NCI-H526 treated with DMSO at 0.1 percent for 48 hours (cell line): ENCODE measurements around the gene FCAR.
"Not testable (repeated sequence)": the region's sequence is repeated elsewhere in the genome, so short reads cannot be mapped to it uniquely, and the experiment has no call there.

Experiments
- DNase-seq: peaks from one replicate; lab custom pipeline; 2025; lab: John Stamatoyannopoulos, UW

FCAR gene

DNA sequence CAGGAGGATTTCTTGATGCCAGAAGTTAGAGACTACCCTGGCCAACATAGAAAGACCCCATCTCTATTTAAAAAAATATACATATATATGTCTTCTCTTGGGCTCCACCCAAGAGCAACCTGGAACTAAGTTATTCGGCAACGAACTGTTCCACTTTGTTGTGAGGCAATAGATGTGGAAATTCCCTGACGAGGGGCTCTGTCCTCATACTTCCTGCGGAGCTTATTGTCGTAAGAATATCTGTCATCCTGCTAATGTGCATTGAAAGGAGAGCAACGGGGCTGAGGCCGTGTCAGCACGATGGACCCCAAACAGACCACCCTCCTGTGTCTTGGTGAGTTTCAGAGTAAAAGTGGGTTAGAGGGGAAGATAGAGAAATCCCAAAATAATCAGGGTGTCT, at the start of gene FCAR:
FCAR (plus strand) TSS at position 246 of the 400 bp plus-strand sequence; CDS start at position 301, 55 bp downstream.
- DNase-seq: no peak

DNA sequence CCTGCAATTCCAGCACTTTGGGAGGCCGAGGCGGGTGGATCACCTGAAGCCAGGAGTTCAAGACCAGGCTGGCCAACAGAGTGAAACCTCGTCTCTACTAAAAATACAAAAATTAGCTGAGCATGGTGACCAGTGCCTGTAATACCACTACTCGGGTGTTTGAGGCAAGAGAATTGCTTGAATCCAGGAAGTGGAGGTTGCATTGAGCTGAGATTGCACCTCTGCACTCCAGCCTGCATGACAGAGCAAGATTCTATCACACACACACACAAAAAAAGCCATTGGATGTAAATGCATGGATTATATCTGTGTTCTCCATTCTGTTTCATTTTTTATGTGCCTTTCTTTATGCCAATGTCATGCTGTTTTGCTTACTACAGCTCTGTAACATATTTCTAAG, 49.6 kb upstream of the FCAR start:
- not testable (repeated sequence) for DNase-seq

DNA sequence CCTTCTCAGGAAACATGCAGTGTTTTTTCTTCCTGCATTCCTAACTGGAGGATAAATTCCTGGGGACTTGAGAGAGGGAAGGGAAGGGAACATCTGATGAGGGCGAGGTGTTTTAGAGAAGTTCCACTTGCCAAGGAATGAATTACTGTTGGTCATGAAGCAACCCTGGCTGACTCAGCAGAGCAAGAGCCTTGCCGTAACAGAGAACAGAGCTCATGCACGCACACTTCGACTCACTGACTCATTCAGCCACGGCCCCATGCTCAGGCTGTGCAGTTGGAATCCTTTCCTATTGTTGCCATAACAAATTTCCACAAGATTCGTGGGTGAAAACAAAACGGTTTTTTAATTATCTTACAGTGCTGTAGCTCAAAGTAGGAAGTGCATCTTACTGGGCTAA, 48.7 kb upstream of the FCAR start:
- not testable (repeated sequence) for DNase-seq

DNA sequence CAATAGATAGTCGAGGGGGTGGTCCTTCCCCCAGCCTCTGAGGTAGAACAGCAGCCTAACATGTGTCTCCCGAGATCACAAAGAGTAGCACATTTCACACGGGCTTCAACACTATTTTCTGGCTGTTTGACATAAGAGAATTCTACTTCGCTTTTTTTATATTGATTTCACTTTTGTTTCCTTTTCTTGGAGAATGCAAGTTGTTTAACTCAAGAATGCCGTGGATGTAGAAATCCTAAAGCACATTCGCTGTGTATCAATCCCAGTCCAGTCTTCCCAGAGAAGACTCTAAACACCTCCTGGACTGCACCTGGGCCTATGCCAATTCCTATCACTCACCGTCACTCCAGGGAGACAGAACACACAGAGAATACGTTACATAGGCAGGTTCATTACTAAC, 46.0 kb upstream of the FCAR start:
- DNase-seq: not testable (repeated sequence)

DNA sequence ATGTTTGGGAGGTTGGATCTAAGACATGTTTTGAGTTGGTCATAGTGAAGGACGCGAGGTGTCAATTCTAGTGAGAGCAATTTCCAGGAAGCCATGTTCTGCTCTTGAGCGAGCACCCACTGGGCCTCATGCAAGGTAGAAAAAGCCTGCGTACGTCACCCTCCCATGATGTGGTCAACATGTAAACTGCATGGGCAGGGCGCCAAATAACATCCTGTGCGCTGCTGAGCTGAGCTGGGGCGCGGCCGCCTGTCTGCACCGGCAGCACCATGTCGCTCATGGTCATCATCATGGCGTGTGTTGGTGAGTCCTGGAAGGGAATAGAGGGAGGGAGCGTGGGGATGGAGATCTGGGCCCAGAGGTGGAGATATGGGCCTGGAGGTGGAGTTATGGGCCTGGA, 41.5 kb upstream of the FCAR start, which contains the start of gene KIR2DS4:
KIR2DS4 (plus strand) TSS at position 181 of the 400 bp plus-strand sequence.
- DNase-seq: not testable (repeated sequence)

DNA sequence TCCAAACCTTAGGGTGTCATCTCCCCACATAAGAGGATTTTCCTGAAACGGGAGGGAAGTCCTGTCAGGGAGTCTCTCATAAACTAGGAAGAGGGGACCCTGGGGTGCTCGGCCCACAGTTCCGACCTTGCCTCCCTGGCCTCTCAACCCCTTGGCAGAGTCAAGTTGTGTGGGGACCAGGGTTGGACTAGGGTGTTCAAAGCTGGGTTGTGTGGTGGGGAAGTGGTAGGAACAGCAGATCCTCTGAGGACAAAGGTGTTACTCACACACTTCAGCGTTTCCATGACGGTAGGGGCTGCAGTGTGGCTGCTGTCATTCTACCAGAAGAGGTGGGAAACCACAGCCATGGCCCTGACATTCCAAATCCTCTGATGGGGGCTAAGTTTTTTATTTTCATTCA, 38.9 kb upstream of the FCAR start:
- DNase-seq: not testable (repeated sequence)

DNA sequence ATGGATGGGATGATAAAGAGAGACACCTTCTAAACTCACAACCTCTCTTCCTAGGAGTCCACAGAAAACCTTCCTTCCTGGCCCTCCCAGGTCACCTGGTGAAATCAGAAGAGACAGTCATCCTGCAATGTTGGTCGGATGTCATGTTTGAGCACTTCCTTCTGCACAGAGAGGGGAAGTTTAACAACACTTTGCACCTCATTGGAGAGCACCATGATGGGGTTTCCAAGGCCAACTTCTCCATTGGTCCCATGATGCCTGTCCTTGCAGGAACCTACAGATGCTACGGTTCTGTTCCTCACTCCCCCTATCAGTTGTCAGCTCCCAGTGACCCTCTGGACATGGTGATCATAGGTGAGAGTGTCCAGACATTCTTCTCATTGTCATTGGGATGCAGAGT, 36.5 kb upstream of the FCAR start:
- not testable (repeated sequence) for DNase-seq

DNA sequence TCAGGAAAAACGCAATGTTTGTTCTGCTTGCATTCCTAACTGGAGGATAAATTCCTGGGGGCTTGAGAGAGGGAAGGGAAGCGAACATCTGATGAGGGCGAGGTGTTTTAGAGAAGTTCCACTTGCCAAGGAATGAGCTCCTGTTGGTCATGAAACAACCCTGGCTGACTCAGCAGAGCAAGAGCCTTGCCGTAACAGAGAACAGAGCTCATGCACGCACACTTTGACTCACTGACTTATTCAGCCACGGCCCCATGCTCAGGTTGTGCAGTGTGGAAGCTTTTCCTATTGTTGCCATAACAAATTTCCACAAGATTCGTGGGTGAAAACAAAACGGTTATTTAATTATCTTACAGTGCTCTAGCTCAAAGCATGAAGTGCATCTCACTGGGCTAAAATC, 30.9 kb upstream of the FCAR start:
- not testable (repeated sequence) for DNase-seq

DNA sequence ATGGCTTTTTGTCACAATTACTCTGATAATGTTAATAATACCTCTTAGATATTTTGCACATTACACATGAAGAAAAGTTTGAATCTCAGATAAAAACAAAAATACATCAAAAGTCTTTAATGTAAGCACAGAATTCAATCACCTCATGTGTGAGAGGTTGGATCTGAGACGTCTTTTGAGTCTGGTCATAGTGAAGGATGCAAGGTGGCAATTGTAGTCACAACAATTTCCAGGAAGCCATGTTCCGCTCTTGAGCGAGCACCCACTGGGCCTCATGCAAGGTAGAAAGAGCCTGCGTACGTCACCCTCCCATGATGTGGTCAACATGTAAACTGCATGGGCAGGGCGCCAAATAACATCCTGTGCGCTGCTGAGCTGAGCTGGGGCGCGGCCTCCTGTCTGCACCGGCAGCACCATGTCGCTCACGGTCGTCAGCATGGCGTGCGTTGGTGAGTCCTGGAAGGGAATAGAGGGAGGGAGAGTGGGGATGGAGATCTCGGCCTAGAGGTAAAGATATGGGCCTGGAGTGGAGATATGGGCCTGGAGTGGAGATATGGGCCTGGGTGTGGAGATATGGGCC, 23.9 kb upstream of the FCAR start, which contains the start of gene KIR3DL2:
KIR3DL2 (plus strand) TSS at position 383 of the 580 bp plus-strand sequence; CDS start at position 416, 33 bp downstream.
- DNase-seq: not testable (repeated sequence)

DNA sequence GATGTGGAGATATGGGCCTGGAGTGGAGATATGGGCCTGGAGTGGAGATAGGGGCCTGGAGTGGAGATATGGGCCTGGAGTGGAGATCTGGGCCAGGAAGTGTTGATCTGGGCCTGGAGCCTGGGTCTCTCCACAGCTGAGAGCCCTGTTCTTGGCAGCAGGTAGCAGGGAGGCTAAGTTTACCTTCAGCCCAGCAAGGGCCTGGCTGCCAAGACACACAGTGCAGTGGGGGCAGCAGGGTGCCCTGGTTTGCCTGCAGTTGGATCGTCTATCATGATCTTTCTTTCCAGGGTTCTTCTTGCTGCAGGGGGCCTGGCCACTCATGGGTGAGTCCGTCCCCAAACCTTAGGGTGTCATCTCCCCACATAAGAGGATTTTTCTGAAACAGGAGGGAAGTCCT, 23.1 kb upstream of the FCAR start:
- DNase-seq: no peak

DNA sequence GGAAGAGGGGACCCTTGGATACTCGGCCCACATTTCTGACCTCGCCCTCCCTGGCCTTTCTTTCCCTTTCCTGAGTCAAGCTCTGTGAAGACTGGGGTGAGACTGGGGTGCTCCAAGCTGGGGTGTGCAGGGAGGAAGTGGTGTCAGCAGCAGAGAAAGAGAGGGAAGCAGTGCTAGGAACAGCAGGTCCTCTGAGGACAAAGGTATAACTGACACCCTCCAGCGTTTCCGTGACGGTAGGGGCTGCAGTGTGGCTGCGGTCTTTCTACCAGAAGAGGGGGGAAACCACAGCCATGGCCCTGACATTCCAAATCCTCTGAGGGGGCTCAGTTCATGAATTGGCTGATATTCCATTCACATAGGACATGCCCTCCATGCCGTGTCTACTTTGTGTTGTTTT, 22.7 kb upstream of the FCAR start:
- no peak for DNase-seq

DNA sequence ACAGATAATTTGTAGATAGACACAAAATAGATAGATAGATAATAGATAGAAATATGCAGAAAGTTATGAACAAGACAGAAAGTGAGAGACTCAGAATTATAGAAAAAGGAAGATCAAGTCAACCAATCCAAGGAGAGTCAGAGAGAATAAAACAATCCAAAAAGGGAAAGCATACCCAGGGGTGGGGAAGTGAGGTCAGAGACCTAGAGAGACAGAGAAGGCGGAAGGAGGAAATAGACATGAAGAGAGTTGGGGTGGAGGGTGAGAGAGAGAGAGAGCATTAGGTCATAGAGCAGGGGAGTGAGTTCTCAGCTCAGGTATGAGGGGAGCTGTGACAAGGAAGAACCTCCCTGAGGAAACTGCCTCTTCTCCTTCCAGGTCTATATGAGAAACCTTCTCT, 18.8 kb upstream of the FCAR start:
- DNase-seq: not testable (repeated sequence)

DNA sequence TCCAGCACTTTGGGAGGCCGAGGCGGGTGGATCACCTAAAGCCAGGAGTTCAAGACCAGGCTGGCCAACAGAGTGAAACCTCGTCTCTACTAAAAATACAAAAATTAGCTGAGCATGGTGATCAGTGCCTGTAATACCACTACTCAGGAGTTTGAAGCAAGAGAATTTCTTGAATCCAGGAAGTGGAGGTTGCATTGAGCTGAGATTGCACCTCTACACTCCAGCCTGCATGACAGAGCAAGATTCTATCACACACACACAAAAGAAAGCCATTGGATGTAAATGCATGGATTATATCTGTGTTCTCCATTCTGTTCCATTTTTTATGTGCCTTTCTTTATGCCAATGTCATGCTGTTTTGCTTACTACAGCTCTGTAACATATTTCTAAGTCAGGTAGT, 15.6 kb upstream of the FCAR start:
- not testable (repeated sequence) for DNase-seq

DNA sequence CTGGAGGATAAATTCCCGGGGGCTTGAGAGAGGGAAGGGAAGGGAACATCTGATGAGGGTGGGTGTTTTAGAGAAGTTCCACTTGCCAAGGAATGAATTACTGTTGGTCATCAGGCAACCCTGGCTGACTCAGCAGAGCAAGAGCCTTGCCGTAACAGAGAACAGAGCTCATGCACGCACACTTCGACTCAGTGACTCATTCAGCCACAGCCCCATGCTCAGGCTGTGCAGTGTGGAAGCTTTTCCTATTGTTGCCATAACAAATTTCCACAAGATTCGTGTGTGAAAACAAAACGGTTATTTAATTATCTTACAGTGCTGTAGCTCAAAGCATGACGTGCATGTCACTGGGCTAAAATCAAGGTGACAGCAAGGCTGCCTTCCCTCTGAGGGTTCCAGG, 14.6 kb upstream of the FCAR start:
- not testable (repeated sequence) for DNase-seq

DNA sequence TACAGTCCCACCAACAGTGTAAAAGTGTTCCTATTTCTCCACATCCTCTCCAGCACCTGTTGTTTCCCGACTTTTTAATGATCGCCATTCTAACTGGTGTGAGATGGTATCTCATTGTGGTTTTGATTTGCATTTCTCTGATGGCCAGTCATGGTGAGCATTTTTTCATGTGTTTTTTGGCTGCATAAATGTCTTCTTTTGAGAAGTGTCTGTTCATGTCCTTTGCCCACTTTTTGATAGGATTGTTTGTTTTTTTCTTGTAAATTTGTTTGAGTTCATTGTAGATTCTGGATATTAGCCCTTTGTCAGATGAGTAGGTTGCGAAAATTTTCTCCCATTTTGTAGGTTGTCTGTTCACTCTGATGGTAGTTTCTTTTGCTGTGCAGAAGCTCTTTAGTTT, 10.6 kb upstream of the FCAR start:
- not testable (repeated sequence) for DNase-seq

DNA sequence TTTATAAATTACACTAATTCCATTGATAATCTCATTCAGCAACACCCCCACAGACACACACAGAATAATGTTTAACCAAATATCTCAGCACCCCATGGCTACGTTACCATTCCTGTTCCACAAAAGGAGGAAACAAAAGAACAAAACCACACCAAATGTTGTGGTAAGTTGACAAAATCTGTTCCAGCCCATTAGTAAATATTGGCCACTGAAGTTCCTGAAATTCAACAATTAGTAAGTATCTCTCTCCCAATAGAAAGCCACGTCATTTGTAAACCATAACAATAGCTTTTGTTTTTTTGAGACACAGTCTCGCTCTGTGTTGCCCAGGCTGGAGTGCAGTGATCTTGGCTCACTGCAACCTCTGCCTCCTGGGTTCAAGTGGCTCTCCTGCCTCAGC, 2.3 kb upstream of the FCAR start:
- DNase-seq: no peak

DNA sequence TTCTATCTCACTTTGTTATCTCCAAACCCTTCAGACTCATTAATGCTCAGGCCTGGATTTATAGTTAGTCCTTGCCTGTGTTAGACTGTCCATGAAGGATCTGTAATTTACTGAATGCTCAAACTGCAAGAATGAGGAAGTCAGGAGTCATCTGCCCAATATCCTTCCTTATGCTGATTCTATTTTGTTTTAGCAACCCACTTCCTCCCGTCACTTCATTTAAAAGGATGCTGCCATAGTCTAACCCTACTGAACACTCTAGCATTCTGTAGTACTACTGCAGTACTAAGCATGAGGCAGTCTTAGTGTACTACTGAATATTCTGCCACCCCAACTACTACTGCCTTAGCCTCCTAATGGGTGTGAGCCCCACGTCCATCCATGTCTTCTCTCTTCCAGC, 1.5 kb downstream of the FCAR start:
- DNase-seq: no peak

DNA sequence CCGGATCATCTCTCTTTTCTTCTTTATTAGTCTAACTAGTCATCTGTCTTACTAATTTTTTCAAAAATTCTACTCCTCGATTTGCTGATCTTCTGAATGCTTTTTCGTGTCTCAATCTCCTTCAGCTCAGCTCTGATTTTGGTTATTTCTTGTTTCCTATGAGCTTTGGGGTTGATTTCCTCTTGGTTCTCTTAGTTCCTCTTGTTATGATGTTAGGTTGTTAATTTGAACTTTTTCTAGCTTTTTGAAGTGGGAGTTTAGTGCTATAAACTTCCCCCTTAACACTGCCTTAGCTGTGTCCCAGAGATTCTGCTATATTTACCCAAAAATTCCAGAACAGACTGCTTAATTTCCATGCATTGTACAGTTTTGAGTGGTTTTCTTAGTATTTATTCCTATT, 3.4 kb downstream of the FCAR start:
- DNase-seq: no peak

DNA sequence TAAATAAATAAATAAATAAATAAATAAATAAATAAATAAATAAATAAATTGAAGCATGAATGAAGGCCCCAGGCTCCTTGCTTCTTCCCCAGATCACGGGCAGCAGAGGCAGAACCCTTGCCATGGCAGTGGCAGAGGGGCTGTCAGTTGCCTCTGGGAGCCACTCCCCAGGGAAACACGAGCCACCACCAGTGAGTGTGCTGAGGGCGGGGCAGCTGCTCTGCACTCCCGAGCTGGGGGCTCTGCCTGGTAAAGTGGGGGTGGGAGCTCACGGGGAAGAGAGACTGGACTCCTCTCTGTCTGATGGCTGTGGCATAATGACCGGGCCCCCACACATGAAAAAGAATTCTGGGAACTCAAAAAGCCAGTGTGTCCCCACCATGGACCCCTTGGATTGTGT, 7.8 kb downstream of the FCAR start:
- no peak for DNase-seq

DNA sequence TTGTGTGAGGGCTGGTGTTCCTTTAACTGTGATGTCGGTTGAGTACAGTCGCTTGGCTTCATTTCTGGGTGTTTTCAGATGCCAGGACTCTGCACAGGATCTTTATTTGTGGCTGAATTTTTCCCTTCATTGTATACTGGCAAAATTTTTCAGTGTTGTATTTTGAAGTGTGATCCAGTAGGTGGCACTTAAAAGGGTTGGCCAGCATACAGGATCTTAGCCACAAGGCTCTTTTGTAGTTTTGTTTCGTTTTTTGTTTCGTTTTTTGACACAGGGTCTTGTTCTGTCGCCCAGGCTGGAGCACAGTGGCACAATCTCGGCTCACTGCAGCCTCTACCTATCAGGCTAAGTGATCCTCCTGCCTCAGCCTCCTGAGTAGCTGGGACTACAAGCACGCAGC, 8.7 kb downstream of the FCAR start:
- no peak for DNase-seq

DNA sequence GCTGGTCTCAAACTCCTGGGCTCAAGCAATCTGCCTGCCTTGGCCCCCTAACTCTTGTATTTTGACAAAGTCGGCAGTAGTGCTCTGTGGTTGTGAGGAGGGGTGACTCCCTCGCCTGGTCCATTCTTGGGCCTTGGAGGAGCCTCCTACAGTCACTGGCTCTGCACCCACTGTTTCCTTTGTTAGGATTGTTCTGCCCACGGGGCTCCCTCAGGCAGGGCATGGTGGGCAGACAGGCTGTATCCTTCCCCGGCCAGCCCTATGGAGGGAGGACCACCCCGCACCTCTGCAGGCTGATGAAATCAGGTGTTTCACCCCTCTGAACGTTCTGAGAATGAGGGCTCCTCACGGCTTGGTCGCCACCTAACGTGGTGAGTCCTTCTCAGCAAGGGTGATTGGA, 9.2 kb downstream of the FCAR start:
- no peak for DNase-seq

DNA sequence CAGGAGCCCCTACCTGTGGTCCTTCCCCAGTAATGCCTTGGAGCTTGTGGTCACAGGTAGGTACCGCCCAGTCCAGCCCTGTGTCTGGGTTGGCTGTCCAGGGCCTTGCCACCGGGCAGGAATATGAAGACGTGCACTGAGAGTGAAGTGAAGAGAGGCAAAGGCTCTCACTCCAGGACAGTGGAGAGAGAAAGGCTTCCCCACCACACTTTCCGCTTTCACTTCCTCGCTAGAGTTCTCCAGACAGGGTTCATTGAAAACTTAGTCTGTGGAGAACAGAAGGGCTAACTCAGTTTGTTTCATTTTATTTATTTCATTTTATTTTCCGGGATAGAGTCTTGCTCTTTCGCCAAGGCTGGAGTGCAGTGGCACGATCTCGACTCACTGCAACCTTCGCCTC, 14.2 kb downstream of the FCAR start:
- DNase-seq: no peak

DNA sequence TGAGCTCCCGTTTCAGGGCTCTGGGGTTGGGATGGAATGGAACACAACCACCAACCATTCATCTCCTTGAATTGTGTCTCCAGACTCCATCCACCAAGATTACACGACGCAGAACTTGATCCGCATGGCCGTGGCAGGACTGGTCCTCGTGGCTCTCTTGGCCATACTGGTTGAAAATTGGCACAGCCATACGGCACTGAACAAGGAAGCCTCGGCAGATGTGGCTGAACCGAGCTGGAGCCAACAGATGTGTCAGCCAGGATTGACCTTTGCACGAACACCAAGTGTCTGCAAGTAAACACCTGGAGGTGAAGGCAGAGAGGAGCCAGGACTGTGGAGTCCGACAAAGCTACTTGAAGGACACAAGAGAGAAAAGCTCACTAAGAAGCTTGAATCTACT, 15.5 kb downstream of the FCAR start:
- no peak for DNase-seq

DNA sequence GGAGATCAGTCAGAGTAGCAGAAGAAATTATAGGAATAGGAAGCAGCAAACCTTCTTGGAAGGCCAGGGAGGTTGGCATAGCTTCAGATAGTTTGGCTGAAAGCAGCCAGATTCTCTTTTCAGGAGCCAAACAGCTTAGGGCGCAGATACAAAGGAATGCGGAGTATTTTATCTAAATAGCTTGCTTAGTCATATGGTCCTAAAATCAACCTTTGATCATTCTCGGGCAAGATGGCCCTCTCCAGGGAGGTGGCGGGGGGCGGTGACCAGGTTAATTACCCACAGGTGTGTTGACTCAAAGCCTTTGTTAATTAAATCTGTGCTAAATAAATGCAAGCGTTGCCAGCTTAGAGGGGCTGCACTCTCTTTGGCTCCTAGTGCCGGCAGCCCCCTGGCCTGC, 19.4 kb downstream of the FCAR start:
- DNase-seq: no peak
